ENCODE data around the gene MYEOV.

The MYEOV gene

GRCh38 chr11:69300120-69301060, 6.4 kb downstream of the MYEOV start:
- in situ Hi-C loops (cut with MboI; ENCODE audit: low sequenced_read_pairs): no loop called here

DNA sequence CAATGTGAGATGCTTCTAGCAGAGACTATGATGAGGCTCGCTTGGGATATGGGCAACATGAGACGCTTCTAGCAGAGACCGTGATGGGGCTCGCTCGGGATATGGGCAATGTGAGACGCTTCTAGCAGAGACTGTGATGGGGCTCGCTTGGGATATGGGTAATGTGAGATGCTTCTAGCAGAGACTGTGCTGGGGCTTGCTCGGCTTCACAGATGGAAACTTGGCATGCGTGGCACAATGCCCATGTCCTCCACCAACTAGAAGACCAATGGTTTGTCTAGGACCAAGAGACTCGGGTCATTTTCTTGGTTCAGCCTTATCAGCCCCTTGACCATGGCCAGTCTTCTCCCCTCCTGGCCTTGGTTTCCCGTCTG, 7.1 kb downstream of the MYEOV start:
- in situ Hi-C loops (cut with MboI; ENCODE audit: low sequenced_read_pairs): no loop called here

- in situ Hi-C loops (cut with MboI; ENCODE audit: low sequenced_read_pairs): no loop called here
Measured at GRCh38 chr11:69301455-69302401, 7.8 kb downstream of the MYEOV start.

DNA sequence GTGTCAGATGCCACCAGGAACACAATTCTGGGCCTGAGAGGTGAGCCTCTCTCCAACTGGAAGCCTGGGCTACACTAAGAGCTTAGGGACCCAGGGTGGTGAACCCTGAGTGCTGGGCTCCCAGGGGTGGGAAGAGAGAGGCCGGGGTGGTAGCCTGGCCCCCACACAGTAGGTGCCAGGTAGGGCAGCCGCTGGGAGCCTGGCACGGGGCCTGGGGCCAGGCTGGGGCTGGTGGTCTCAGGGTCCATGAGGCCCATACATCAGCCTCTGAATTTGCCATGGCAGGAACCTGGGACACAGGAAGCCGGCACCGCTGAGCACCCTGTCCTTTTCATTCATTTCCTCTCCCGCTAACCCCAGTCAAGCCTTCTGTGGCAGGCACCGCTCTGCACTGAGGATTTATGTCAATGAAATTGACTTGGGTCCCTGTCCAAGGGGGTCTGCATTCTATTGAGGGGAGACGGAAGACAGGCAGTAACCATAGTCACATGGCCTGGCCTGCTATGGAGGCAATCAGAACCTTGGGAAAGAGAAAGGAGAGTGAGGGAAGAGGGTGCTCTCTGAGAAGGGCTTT, 8.6 kb downstream of the MYEOV start:
- in situ Hi-C loops (cut with MboI; ENCODE audit: low sequenced_read_pairs): no loop called here

- in situ Hi-C loops (cut with MboI; ENCODE audit: low sequenced_read_pairs): no loop called here
Measured at GRCh38 chr11:69303427-69303826, 9.5 kb downstream of the MYEOV start.

GRCh38 chr11:69304258-69304657, 10.3 kb downstream of the MYEOV start:
- in situ Hi-C loops (cut with MboI; ENCODE audit: low sequenced_read_pairs): no loop called here

- in situ Hi-C loops (cut with MboI; ENCODE audit: low sequenced_read_pairs): no loop called here
Measured at GRCh38 chr11:69304686-69305085, 10.7 kb downstream of the MYEOV start.

DNA sequence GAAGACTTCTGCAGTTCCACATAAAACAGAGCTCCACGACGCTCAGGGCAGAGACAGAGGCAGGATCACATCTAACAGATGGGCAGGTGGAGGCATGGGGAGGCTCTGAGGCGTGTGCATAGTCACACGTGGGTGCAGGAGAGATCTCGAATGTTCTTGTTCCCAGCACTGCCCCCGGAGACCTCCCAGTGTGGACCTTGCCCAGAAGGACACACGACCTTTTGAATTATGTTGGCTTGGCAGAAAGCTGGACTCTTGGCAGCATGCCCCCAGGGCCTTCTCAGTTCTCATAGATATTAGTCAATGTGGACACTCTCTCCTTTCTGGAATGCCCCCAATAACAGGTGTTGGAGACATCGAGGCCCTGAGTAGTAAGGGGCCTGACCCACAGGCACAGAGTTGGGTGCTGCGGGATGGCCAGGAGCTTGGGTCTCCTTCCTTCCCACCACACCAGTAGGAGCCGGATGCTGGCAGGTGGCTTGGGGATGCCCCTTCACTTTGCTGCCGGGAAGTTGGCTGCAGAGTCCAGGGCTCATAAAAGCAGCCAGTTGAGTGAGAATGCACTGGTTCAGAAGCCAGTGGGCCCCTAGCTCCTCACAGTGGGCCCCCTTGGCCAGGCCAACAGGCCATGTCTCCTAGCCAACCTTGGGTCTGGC, 12.1 kb downstream of the MYEOV start:
- in situ Hi-C loops (cut with MboI; ENCODE audit: low sequenced_read_pairs): no loop called here

DNA sequence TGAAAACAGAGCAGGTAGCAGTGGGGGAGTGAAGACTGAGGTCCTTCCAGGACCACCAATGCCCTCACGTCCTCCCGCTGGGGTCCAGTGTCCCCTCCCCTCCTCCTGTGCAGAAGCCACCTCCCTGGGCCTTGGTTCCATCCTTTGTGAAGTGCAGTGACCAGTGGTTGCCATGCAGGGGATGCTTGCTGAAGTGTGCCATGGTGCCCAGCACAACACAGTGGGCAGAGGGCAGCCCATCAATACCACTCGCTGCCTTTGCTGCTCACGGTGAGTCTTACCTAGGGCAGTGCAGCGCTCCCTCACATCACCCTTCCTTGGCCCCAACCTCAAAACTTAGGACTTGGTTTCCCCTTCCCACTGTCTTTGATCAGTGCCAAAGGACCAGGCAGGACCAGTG, 12.9 kb downstream of the MYEOV start:
- in situ Hi-C loops (cut with MboI; ENCODE audit: low sequenced_read_pairs): no loop called here

GRCh38 chr11:69307421-69307820, 13.5 kb downstream of the MYEOV start:
- in situ Hi-C loops (cut with MboI; ENCODE audit: low sequenced_read_pairs): no loop called here

GRCh38 chr11:69307871-69308431, 14.0 kb downstream of the MYEOV start:
- in situ Hi-C loops (cut with MboI; ENCODE audit: low sequenced_read_pairs): no loop called here

GRCh38 chr11:69308491-69308911, 14.5 kb downstream of the MYEOV start:
- in situ Hi-C loops (cut with MboI; ENCODE audit: low sequenced_read_pairs): no loop called here

- in situ Hi-C loops (cut with MboI; ENCODE audit: low sequenced_read_pairs): no loop called here
Measured at GRCh38 chr11:69308936-69309615, 15.1 kb downstream of the MYEOV start.

DNA sequence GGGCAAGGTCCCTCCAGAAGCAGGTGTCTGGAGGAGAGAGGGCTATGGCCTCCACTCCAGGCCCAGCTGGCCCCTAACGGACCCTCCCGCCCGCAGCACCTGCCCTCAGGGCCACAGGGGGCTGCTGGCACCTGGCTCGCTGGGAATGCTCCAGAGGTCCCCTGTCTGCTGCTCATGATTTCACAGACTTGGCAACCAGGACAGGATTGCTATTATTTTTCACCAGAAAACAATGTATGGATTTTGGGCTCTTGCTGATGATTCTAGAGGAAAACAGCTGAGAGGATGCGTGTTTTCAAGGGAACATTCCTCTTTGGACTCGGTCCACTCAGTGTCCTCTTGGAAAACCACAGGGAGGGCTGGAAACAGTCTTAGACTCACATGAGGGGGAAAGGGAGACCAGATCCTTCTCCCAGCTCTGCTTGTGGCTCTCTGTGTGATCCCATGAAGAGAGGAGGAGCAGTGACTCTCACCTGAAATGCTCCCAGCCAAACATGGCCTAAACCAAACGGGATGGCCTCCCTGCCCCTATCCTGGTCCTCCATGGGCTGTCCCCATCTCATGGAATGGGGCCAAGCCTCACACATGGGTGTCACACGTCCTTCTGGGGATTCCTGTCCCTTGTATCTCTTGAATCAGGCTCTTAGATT, 15.8 kb downstream of the MYEOV start:
- in situ Hi-C loops (cut with MboI; ENCODE audit: low sequenced_read_pairs): no loop called here

- in situ Hi-C loops (cut with MboI; ENCODE audit: low sequenced_read_pairs): no loop called here
Measured at GRCh38 chr11:69310351-69310750, 16.4 kb downstream of the MYEOV start.

DNA sequence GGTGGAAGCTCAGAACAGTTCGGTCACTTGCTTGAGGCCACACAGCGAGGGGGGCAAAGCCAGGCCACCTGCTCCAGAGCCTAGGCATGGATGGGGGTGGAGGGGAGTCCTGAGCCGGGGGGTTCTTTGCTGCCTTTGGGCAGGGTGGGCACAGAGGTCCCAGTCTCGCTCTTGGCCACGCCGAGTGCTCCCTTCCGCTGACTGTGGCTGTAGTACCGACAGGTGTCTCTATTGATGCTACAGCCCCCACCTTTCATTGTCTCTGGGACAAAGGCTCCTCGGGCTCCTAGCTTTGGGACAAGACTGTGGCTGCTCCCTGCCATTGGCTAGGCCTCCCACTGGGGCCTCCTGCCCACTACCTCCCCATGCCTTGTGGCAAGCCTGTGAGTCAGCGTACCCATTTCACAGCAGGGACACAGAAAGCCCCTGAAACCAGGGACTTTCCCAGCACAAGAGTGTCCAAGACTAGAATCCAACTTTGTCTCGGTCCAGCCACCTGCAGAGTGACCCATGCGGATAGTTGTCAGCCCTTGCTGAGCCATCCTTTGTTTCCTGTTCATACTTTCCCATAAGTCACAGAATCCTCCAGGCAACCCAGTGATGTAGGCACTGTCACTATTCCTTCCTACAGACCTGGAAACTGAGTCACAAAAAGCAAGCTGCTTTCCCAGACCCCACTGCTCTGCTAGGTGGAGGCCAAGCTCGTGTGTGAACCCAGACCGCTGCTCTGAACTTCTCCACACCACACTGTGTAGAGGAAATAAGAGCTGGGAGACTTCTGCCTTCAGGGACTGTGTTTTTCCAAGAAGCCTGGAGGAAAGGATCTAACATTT, 17.2 kb downstream of the MYEOV start:
- in situ Hi-C loops (cut with MboI; ENCODE audit: low sequenced_read_pairs): no loop called here

GRCh38 chr11:69311767-69312385, 17.9 kb downstream of the MYEOV start:
- in situ Hi-C loops (cut with MboI; ENCODE audit: low sequenced_read_pairs): no loop called here
